CD4-positive, alpha-beta T cell treated with Interleukin-4 for 4 hours (primary cell): ENCODE measurements around the gene AGT.
"Not testable (repeated sequence)": the region's sequence is repeated elsewhere in the genome, so short reads cannot be mapped to it uniquely, and the experiment has no call there.

Experiments
- DNase-seq: peaks from one replicate; pipeline ENCODE4 v3.0.0-alpha.2; 2020

Gene AGT

DNA sequence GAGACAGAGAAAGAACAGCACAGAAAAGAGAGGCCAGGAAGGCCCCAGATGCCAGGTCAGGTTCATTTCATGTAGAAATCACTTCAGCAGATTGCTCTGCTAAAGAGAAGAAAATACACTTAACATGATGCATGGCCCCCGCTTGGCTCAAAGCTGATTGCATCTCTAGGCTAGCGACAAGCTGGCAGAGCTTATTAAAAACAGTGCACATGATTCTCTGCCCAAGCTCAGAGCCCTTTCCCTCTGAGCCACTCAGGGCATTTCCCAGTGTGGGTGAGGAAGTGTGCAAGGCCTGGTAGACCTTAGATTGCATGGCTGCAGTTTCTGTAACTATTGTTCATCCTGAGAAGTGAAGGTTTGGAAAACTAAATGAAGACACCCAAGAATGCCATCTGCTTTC, 30.0 kb upstream of the AGT start:
- DNase-seq, result no peak

DNA sequence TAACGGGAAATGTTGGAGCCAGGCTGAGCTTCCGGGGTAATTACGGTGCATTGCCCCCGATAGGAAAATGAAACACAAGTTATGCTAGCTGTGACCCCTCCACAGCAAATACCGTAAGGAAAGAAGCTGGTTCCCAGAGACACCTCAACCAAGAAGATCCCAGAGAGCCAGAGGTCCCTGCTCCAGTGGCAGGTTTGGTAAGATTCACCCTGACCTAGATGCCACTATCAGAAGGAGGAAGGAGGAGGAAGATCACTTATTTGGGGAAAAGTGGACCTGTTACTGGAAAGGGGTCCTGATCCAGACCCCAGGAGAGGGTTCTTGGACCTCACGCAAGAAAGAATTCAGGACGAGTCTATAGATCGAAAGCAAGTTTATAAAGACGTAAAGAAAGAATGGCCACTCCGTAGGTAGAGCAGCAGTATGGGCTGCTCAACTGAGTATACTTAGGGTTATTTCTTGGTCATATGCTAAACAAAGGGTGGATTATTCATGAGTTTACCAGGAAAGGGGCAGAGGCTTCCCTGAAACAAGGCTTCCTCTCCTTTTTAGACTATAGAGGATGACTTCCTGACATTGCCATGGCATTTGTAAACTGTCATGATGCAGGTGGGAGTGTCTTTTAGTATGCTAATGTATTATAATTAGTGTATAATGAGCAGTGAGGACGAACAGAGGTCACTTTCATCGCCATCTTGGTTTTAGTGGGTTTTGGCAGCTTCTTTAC, 25.8 kb upstream of the AGT start:
- no peak for DNase-seq

DNA sequence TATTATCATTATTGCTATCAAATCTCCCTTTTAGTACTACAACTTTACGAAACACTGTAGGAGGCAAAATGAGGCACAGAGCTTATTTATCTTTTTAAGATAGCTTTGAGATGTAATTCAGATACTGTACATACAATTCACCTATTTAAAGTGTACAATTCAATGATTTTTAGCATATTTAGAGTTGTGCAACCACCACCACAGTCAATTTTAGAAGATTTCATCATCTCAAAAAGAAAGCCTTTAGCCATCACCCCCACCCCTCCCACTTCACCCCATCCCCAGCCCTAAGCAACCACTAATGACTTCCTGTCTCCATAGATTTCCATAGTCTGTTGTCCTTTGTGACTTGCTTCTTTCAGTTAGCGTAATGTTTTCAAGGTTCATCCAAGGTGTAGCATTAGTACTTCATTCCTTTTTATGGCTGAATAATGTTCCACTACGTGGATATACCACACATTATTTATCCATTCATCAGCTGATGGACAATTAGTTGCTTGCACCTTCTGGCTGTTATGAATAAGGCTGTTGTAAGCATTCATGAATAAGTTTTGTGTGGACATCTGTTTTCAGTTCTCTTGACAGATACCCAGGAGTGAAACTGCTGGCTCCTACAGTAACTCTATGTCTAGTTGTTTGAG, 23.8 kb upstream of the AGT start:
- no peak for DNase-seq

DNA sequence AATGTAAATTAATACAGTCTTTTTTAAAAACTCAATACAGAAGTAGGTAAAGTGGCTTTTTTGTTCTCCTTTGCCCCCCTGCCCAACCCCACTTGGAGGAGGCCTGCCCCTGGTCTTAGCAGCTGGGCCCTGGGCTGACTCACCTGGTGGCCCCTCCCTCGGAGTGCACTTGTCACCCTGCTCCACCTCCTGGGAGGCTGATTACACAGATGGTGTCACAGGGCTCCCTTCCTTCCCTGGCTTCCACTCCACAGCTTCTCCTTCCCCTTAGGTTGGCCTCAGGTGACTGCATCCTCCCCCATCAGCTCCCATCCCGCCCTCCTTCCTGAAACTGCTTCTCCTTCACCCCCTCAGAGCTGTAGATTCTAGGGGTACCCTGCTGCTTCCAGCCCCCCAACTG, 21.5 kb upstream of the AGT start:
- no peak for DNase-seq

DNA sequence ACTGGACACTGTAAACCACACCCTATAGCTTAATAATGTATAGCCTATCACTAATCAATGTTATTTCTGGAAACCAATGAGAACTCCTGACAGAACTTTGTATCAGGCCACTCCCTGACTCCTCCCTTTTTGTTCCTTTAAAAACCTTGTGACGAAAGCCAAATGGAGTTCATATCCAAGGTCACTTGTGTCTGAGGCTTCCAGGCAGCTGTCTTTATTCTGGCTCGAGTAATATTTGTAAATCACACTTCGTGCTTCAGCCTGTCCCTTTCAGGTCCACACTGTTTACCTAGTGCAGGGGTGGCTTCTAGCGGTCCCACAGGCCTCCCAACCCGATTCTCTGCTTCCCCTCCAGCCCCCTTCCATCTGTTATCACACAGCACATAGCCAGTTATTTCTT, 17.1 kb upstream of the AGT start:
- no peak for DNase-seq

DNA sequence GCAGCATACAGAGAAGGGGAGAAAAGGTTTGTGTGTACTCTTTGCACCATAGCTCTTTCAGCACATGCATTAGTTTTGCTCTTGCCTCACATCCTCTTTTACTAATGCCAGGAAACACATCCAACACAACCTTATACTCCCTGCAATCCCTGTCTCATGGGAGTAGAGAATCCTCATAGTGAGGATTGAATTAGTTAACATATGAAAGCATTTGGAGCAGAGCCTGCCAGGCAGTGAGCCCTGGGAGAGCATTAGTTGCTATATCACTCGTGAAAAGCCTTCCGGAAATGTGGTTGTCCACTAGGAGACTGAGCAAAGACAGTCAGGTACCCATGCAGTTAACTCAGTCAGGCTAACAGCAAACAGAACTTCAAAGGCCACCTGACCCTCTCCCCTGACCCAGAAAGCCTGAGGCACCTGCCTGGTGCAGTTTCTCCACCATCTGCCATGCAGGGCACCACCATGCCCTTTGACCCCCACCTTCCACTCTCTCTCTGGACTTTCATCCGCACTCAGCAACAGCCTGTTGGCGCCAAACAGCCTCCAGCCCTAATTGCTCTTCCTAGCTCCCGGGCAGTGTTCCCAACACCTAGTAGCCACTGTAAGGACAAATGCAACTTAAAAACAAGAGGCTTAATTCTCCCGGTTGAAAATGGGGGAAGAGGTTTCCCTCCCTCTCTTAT, 14.9 kb upstream of the AGT start:
- no peak for DNase-seq

DNA sequence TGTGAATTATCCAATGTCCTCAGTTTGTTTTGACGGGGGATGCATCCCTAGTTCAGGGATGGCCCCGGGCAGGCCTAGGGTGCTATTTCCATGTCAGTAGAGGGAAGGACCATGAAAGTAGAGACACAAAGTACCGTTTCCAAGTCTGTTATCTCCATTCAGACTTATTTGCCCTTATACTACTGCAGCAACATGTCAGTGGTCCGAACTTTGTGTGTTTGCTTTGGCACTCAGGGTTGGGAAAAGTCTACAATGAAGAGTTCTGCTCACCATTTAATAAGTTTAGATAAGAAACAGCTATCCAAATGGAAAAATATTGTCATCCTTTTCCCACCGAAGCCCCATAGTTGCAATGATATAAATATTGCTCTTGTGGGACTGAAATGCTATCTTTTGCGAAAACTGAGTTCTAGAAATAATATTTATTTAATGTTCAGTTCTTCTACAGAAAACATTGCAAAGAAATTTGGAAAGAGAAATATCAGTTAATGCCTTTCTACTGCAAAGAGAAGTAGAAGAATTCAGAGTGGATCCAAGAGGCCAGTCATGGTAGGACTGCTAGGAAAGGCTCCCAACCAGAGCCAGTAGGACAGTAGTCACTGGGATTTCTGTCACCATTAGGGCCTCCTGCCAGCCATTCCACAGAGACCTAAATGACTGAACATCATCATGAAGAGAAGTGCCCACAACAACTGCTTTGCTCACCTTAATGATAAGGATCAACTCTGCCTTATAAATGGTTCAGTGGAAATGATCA, 11.5 kb upstream of the AGT start:
- DNase-seq, result no peak

DNA sequence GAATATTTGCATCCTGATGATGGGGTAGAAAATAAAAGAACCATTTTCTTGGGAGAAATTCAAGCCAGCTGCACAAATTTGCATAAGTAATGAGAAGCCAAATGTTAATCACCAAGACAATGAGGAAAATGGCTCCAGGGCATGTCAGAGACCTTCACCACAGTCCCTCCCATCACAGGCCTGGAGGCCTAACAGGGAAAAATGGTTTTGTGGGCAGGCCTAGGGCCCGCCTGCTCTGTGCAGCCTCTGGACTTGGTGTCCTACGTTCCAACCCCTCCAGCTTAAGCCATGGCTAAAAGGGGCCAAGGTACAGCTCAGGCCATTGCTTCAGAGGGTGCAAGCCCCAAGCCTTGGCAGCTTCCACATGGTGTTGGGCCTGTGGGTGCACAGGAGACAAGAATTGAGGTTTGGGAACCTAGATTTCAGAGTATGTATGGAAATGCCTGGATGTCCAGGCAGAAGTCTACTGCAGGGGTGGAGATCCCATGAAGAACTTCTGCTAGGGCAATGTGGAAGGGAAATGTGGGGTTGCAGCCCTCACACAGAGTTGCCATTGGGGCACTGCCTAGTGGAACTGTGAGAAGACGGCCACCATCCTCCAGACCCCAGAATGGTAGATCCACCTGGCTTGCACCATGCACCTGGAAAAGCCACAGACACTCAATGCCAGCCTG, 8.1 kb upstream of the AGT start:
- DNase-seq, result not testable (repeated sequence)

DNA sequence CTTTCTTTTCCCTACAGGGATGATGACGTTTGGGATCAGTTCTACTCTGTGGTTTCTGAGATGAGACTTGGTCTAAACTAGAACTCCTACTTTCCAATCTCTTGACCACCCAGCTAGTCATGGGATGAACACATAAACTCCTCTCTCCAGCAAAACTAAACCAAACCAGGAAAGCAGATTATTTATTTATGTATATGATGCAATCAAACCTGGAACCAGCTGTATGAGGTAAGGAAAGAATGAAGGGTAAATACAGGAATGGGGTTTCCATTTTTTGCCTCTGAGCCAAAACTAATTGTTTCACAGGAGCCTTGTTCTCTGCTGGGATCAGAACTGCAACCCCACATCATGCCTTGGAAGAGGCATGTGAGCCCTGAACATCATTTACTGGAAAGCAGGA, 3.3 kb upstream of the AGT start:
- DNase-seq, result no peak

DNA sequence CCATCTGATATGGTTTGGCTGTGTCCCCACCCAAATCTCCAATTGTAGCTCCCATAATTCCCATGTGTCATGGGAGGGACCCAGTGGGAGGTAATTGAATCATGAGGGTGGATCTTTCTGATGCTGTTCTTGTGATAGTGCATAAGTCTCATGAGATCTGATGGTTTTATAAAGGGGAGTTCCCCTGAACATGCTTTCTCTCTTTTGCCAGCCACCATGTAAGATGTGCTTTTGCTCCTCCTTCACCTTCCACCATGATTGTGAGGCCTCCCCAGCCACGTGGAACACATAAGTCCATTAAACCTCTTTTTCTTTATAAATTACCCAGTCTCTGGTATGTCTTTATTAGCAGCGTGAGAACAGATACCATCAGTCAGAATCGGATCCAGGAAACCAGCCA, 2.5 kb upstream of the AGT start:
- not testable (repeated sequence) for DNase-seq

DNA sequence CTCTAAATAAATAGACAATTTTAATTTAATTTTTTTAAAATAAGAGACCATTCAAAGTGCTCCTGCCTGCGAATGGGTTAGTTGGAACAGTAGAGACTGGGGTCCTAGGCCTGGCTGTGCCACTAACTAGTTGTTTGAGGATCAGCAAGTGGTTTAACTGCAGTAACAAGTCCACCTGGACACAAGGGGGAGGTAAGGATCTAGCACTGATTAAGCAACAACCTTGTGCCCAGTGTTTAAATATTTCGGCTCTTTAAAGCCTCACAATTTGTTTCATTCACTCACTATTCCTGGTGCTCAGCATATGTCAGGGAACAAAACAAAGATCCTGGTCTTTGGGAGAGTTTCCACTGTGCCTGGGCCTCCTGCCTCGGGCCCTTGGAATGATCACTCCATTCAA, 1.6 kb upstream of the AGT start:
- DNase-seq, result no peak

DNA sequence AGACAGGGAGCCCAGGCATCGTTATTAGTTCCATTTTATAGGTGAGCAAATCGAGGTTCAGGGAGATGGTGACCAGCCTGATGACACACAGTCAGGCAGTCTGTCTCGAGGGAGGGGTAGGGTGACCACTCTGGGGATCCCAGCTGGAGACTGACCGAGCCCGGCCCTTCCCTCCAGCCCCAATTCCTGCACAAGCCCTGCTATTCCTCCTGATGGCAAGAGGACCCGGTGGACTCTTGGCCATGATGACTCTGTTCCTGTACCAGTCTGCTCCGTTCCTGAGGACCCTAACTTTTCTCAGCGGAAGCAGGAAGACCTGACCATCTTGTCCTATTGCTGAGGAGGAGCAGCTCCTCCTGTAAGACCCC, 391 bp downstream of the AGT start:
- no peak for DNase-seq

DNA sequence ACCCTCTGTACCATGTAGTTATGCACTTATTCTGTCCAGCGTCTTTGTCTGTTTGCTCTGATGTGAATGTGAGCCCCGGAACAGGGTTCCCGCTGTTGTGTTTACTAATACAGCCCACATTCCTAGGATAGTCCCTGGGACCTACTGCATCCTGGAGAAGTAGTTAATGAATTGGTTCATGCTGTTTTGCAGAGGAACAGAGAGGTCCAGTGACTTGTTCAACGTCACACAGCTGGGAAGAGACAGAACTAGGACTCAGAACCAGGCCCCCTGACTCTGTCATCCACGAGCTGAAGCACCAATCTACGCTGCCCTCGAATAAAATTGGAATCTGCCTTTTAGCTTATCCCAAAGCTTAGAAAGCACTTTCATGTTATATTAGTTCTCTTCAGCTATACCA, 784 bp downstream of the AGT start:
- DNase-seq, result no peak

DNA sequence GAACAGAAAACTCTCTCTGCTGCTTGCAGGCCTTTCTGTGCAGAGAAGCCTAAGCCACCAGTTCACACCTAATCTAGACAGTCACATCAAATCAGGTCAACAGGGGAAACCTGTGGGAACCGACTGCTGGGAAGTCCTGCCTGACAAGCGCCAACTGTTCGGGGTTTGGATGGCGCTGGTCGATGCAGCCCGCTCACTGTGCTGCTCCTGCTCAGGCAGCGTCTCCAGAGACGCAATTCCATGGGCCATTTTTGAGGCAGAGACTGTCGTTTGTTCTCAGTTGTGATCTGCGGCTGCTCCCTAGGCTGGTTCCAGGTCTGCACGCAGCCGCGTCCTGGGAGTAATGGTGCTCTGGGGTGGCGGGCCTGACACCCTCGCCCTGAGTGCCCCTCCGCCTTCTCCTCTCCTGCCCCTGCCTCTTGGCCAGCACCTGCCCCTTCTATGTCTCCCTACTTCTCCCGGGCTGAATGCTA, 1.4 kb downstream of the AGT start:
- no peak for DNase-seq

DNA sequence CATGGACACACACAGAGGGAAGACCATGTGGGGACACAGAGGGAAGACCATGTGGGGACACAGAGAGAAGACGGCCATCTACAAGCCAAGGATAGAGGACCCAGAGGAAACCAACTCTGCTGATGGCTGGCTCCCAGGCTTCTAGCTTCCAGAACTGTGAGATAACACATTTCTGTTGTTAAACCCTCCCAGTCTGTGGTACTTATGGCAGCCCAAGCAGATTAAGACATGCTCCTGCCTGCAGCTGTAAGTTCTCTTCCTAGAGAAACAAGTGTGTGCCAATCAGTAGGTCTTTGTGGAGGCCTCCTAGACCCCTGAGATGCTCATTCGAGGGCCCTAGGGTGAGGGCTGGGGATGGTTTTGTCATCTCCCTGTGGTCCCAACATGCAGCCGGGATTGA, 2.7 kb downstream of the AGT start:
- DNase-seq, result no peak

DNA sequence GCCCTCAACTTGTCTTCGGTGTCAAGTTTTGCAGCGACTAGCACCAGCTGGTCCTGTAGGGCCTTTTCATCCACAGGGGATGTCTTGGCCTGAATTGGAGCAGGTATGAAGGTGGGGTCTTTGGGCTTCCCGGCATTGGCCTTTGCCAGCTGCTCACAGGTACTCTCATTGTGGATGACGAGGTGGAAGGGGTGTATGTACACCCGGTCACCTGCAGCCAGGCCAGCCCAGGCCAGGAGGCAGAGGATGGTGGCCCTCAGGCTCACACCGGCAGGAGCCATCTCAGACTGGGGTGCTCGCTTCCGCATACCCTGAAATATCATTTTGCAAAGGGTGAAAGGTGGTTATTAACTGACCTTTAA, 3.4 kb downstream of the AGT start:
- no peak for DNase-seq

DNA sequence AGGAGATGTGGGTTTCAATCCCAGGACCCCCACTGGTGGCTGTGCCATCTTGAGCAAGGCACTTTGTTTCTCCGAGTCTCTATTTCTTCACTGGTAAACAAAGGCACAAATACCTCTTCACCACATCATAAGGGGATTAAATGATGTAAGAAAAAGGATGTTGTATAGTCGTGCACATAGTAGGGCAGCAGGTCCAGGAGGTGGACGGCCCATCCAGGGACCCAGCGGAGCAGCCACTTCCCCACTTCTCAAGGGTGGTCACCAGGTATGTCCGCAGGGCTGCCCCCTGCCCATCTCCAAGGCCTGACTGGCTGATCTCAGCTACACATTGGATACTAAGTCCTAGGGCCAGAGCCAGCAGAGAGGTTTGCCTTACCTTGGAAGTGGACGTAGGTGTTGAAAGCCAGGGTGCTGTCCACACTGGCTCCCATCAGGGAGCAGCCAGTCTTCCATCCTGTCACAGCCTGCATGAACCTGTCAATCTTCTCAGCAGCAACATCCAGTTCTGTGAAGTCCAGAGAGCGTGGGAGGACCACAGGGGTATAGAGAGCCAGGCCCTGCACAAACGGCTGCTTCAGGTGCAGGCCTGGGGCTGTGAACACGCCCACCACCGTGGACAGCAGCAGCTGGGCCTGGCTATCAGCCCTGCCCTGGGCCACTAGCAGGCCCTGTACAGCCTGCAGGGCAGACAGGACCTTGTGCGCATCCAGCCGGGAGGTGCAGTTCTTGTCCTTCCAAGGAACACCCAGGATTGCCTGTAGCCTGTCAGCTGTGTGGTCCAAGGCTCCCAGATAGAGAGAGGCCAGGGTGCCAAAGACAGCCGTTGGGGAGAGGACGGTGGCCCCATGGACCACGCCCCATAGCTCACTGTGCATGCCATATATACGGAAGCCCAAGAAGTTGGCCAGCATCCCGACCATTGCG, 4.0 kb downstream of the AGT start:
- DNase-seq, result no peak

DNA sequence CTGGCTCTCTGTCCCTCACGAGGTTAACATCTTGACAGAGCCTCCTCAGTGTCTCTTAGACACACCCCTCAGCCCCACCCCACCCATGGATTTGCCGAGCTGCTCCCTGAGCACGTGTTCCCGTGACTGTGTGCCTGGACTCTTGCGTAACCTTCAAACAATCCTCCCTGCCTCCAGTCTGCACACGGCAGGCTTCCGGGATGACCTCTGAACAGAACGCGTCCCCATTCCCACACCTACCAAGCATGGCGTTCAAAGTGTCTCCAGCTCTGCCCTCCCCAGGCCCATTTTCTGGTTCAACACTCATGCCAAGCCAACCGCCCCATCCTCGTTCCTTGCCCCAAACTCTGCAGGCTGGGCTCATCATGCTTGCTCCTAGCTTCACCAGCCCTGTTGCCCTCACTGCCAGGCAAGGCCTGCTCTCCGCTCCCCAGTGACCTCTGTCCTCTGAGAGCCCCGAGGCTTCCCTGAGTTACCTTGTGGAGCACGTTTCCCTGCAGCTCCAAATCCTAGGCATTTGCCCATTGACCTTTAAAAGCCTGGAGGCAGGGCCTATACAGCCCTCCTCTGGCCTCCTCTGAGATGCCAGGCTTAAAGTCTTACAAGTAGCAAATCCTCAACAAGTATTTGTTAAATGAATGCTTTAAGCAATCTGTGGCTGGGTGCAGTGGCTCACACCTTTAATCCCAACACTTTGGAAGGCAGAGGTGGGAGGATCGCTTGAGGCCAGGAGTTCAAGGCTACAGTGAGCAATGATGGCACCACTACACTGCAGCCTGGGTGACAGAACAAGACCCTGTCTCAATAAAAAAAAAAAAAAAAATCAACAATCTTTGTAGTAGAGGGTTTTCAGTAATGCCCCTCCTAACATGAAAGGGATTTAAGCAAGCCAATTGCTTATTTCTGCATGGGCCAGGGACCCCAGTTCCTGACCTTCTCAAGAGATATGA, 5.0 kb downstream of the AGT start:
- no peak for DNase-seq

DNA sequence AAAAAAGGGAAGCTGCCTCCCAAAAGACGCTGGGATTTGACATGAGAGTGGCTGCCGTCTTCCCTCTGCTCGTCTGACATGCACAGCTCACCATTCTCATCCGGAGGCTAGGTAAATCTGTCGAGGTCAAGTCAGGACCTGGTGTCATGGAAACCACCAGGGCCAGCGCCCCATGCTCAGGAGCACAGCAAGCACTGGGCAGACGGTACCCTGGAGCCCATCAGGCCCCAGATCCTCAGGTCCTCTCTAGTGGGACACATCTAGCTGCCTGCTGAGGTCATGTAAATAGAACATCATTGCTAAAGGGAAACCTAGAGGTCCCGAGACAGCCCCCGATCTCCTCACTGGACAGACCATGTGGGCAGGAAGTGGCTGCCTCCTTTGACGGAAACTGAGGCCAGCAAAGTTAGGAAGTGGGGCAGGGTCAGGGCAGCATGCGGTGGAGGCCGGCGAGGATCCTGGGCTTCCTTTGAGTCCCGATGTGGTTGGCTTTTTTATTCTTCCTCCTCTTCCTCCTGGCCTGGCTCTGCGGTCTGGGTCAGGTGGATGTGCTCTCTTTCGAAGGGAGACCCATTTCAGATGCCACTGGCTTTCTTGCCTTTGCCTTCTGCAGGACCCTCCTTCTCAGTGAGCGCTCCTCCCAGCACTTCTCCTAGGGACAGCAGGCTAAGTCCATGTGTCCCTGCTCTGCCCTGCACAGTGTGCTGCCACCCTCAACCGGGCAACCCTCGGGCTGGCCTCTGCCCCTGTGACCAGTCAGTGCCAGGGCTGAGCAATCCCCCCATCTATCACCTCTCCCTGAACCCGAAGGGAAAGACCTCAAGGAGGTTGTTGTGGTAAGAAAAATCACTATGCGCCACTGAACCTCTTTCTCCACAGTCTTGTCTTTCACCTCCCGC, 5.9 kb downstream of the AGT start:
- no peak for DNase-seq
